ENCODE data around the gene PDE4B. TPM values are rescaled to one million over a fixed set of nuclear protein-coding genes. Genes with fewer than 3 reads are reported as not detected.

PDE4B gene
- total RNA-seq, 1 donor from 2014 or later: 18.6 TPM

DNA sequence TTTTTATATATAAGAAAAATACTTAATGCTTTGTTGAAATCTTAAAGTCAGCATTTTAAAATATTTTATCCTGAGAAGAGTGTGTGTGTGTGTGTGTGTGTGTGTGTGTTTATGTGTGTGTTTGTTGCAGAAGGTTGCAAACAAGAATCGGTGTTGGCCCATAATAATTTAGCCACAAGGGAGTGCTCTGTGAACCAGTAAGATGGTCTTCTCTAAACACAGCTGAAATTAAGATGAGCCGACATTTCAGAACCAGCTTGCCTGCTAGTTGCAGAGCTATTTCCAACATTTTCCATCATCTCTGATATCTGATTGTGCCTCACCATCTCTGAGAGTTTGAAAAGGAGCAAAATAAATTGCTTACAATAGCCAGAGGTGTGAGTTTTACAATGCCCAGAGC, 582.4 kb downstream of the PDE4B start:
- no peak for DNase-seq (ENCODE audit: low spot score)

DNA sequence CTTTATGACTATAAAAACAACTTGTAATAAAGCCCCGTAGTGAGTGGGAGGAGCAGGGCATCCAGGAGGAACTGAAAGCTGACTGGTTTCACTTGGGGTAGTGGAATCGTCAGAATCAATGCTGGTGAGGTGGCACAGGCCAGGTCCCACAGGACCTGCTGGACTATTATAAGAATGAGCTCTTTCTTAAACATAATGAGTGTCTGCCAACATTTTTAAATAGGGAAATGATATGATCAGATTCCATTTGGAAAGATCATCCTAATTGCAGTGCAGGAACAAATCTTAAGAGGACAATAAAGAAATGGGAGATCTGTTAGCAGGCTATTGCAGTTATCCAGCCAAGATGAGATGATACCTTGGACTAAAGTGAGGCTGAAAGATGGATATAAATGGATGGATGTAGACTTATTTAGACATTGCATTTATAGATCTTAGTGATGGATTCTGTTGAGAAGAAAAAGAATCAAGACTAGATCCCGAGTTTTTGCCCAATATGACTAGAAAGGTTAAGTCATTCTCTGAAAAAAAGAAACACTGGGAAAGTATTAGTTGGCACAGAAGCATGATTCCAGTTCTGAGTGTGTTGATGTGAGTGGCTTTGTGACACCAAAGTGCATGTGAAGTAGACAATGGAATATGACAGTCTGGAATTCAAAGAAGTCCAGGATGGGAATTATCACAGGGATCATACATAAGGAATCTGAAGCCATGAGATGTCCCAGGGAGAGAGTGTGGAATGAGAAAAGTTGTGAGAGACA, 587.9 kb downstream of the PDE4B start:
- DNase-seq (ENCODE audit: low spot score): no peak

- DNase-seq (ENCODE audit: low spot score): no peak
These were observed 589.1 kb downstream of the PDE4B start for GRCh38 chr1:66381621-66382275.

- no peak for DNase-seq (ENCODE audit: low spot score)
These were observed 590.5 kb downstream of the PDE4B start for GRCh38 chr1:66383168-66383567.

DNA sequence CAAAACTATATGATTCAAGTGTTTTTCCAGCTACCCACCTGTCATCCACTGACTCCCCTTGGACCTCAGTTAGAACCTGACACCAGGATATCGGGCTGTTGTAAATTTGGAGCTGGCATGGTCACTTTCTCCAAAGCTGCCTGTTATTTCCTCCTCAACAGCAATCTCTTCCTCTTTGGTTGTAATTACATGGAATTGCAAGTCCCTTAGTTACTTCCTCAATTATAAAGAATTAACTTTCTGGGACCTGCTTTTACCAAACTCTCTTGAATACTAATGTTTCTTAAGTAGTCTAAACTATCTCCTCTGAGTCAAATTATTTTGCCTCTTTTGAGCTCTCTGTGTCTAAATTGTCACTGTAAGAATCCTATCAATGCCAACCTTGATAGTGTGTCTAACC, 590.9 kb downstream of the PDE4B start:
- no peak for DNase-seq (ENCODE audit: low spot score)

DNA sequence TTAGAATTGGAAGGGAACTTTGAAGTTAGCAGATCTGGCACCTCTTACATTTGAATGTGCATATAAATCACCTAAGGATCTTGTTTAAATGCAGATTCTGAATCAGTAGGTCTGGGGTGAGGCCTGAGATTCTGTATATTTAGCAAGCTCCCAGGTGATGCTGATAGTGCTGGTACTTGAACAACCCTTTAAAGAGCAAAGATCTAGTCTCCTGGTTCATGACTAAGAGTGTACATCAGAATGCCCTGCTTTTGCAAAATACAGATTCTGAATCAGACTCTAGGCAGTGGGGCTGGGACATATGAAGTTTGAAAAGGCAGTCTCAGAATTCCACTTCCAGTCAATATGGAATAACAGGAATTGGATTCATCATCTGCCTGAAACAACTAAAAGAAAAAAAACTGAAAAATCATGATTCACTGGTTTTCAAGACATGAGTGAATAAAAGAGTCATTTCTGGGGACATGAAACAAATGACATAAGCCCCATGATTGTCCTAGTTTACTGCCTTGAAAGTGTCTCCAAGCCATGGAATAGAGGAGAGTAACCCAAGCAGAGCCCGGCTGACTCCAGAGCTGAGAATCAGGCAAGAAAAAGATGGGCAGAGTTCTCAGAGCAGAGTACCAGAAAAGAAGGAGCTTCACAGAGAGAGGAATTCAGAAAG, 591.7 kb downstream of the PDE4B start:
- DNase-seq (ENCODE audit: low spot score): no peak

DNA sequence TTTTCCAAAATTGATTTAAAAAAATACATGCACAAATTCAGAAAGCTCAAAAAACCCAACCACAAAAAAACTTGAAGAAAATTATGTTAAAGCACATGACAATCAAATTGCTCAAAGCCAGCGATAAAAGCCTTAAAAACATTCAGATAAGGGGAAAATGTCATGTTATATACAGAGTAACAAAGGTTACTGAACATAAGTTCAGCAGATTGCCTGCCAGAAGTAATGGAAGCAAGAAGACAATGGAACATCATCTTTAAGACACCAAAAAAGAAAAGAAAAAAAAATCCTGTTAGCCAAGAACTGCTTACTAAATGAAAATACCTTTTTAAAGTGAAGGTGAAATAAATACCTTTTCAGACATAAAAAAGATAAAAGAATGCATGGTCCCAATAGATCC, 594.0 kb downstream of the PDE4B start:
- DNase-seq (ENCODE audit: low spot score): no peak

- DNase-seq (ENCODE audit: low spot score): no peak
These were observed 596.2 kb downstream of the PDE4B start for GRCh38 chr1:66388913-66389312.

- no peak for DNase-seq (ENCODE audit: low spot score)
These were observed 601.0 kb downstream of the PDE4B start for GRCh38 chr1:66393586-66394287.

GRCh38 chr1:66394603-66395002, 601.9 kb downstream of the PDE4B start:
- DNase-seq (ENCODE audit: low spot score): no peak

- no peak for DNase-seq (ENCODE audit: low spot score)
These were observed 602.7 kb downstream of the PDE4B start for GRCh38 chr1:66395202-66396061.

DNA sequence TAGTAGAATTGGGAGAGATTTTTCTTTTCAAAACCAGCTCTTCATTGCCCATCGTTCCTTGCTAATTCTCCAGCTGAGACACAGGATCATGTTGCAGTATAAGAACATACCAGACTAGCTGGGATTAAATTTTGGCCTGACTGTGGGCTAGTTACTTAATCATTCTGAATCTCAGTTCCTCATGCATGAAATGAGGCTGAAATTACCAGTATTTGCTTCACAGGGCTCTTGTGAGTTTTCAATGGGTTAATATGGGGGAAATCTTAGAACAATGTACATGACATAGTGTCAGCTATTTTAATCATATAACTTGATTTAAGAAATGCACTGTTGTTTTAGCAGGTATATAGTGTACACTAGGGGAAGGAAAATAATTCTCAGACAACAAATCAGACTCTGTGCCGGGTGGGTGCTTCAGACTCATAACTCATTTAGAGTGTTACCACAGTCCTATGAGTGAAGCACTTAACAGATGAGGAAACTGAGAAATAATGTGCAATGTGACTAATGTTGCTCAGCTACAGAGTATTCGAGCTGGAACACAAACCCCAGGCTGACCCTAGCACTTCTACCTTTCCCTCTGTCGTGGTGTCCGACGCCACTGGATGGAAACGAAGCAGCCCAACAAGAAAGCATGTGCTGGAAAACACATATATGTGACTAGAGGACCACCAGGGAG, 603.7 kb downstream of the PDE4B start:
- DNase-seq (ENCODE audit: low spot score): no peak

DNA sequence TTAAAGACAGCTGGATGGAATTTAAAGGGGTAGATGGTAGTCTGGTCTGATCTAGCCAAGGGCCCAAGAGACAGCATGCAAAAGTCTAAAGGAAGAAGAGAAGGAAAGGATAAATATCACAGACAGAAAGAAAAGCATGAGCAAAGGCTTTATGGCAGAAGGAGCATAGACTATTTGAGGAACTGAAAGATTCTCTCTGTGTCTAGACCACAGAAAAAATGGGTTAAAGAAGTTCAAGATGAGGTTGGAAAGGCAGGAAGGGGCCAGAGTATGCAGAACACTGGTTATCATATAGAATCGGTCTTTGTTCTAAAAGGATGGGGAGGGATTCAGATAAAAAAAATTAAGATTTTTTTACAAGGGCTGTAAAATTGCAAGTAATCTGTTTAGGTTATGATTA, 604.5 kb downstream of the PDE4B start:
- no peak for DNase-seq (ENCODE audit: low spot score)

DNA sequence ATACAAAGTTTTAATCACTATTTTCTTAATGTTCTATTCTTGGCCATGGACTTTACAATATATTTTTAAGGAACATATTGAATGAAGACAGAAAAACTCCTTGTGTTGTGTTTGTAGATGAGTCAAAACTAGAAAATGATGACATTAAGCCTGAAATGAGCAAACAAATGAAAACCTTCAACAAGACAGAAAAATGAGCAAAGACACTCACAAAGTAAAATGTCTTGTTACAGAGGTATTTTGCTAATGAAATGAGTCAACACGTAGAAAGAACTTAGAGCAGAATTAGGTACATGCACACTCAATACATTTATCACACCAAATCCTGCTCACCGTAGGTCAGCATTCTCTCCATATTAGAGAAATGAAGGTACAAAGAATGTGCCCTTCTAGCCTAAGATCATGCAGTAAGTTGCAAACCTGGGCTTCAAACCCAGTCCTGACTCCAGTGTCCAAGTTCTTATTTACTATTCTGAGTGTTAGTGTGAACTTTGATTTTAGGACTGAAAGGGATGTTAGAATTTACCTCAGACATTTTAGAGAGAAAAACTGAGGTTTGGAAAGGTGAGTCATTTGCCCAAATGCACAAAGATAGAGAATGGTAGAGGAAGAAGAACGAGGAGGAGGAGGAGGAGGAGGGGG, 607.3 kb downstream of the PDE4B start:
- no peak for DNase-seq (ENCODE audit: low spot score)

DNA sequence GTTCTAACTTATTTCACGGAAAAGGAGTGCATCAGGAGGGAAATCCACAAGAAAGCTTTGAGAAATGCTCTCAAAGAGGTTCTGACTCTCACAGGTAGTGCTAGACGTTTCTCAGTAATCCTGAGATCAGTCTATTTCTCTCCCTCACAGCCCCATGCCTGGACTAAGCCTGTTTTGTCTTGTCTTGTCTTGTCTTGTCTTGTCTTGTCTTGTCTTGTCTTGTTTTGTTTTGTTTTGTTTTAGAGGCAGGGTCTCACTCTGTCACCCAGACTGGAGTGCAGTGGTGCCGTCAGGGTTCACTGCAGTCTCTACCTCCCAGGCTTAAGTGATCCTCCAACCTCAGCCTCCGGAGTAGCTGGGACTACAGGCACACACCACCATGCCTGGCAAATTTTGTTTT, 608.0 kb downstream of the PDE4B start:
- DNase-seq (ENCODE audit: low spot score): no peak

DNA sequence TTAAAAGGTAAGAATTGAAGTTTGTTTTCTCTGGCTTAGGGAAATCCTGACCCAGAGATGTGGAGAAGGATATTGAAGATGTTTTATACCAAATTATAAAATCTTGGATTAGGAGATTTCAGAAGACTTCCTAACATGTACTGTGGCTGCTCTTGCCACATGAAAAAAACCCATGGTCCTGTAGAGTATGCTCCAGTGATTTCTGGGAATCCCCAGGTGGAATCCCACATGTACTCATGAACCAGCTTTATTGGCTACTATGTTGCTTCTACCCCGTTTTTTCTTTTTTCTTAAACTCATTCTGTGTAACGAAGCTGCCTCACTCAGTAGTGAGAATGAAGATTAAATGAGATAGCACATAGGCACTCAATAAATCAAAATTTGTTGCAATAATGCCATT, 608.5 kb downstream of the PDE4B start:
- DNase-seq (ENCODE audit: low spot score): no peak

DNA sequence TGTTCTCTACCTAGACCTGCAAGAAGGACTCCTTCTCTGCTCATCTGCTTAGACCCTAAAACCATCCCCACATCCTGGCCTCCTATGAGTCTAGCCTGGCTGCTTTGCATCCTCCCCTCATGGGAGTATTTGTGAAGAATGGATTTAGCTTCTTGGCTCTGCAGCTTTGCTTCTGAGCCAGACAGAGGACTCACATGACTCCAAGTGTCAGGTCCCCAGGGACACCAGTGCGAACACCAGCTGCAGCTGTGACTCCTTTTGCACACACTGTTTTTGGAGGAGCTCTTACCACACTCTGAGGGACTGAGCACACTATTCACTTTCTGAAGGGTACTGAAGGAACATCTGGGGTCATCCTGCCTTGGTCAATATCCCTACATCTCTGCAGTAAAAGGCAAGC, 609.5 kb downstream of the PDE4B start:
- DNase-seq (ENCODE audit: low spot score): no peak

DNA sequence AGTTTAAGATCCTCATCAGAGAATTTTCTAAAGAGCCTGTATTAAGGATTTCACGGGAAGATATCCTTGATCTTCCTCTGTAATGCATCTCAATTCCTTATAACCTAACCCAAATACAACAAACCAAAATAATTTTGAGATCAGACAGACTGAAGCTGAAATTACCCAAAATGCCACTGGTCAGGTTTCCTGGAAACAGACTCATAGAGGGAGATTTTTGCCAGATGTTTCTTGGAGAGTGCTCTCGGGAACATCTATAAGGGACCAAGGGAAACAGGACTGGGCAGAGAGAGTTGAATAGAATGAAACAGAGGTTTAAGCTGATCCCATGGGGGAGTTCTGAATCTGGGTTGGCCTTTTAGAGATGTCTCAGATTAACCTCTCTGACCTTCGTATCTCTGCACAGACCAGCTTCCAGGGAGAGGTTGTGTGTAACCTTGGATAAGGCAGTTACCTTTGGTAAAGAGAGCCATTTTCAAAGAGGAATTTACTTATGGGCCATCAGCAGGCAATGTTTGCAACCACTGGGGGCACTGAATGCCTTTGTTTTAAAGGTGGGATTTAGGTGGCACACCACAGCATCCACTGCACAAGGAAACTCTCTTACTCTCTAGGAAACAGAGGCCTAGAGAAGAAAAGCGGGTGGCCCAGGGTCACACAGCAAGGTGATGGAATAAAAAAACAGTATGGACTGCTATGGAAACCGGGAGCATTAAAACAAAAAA, 610.5 kb downstream of the PDE4B start:
- no peak for DNase-seq (ENCODE audit: low spot score)

DNA sequence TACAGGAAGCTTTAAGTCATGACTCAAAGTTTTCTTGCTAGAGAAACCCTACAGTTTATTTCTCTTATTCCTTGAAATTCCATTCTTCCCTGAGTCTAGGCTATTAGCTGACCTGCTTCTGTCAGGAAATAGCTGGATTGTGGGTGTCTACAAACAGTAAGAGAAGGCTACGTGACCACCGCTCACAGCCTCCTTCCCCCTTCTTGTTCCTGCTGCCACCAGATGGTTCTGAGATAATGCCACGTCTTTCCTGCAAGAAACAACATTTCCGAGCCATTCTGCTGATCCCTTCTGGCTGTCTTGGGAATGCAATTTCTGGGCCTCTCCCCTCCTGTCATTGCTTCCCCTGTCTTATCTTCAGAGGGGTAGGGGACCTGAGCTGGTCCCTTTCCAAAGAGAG, 612.4 kb downstream of the PDE4B start:
- no peak for DNase-seq (ENCODE audit: low spot score)
